Measurements from ENCODE around the gene SFT2D3.

DNA sequence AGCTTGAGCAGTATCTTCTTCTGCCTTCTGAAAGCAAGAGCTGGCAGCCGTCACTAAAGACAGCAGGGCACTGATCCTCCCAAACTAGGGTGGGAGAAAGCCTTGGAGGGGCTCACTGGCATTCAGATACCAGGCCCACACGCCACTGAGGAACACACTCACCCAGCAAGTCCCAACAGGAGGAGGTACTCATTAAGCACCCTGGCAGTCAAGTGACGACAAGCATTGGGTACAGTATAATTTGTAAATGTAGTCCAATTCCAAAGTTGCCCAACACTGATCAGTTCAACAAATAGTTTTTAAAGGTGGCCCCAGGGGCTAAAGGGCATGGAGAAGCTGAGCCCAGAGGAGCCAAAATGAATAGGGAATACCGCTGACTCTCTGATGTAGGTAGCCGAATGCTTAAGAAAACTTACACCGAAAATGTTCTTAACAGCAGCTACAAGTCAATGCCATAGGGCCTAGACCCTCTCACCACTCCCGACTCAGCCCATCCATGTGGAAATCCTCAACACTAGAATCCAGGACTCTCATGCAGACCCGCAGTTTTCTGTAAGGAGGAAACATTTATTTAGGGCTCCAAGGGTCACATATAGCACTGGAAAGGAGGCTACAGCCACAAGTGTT lies 35.9 kb upstream of the SFT2D3 start:
- no peak for TF ChIP-seq EZH2 (IDR thresholded peaks at IDR 0.05; ENCODE audit: borderline replicate concordance, low read depth, low read length, severe bottlenecking)
- TF ChIP-seq, protein P1, sequence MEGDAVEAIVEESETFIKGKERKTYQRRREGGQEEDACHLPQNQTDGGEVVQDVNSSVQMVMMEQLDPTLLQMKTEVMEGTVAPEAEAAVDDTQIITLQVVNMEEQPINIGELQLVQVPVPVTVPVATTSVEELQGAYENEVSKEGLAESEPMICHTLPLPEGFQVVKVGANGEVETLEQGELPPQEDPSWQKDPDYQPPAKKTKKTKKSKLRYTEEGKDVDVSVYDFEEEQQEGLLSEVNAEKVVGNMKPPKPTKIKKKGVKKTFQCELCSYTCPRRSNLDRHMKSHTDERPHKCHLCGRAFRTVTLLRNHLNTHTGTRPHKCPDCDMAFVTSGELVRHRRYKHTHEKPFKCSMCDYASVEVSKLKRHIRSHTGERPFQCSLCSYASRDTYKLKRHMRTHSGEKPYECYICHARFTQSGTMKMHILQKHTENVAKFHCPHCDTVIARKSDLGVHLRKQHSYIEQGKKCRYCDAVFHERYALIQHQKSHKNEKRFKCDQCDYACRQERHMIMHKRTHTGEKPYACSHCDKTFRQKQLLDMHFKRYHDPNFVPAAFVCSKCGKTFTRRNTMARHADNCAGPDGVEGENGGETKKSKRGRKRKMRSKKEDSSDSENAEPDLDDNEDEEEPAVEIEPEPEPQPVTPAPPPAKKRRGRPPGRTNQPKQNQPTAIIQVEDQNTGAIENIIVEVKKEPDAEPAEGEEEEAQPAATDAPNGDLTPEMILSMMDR (IDR thresholded peaks at IDR 0.05; ENCODE audit: borderline replicate concordance, extremely low read depth, low read length, poor library complexity, severe bottlenecking): no peak

Measured in DND-41 (cell line).